GM18520 (cell line): ENCODE measurements around the gene ABL2.

Source experiments
- ATAC-seq: cut with Tn5 transposase; IDR thresholded peaks from one replicate; pipeline ENCODE4 v1.9.1; 2021; ENCODE audit not compliant: unreplicated experiment

The ABL2 gene

DNA sequence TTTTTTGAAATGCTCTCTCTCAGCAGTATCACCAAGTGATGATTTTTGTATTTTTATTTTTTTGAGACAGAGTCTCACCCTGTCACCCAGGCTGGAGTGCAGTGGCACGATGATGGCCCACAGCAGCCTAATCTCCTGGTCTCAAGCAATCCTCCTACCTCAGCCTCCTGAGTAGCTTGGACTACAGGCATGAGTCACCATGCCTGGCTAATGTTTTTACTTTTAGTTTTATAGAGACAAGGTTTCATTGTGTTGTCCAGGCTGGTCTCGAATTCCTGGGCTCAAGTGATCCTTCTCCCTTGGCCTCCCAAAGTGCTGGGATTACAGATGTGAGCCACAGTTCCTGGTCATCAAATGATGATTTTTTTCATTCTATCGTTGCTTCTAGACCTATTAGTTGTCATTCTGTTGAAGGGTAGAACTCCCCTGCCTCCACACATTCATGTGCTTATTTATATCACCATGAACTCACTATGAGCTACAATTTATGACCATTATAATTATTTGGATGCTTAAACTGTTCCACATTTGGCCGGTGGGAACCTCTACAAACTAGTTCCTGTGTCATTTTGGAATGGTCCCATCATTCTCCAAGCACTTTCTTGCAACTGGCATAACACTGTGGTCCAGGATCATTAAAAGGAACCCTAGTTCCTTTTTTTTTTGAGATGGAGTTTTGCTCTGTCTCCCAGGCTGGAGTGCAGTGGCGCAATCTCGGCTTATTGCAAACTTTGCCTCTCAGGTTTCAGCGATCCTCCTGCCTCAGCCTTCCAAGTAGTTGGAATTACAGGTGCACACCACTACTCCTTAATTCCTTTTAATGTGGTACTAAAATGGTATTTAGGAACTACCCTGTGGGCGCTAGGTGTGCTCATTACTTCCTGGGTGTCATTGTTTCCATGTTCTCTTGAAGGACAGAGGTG, 167.9 kb downstream of the ABL2 start:
- no peak for ATAC-seq

DNA sequence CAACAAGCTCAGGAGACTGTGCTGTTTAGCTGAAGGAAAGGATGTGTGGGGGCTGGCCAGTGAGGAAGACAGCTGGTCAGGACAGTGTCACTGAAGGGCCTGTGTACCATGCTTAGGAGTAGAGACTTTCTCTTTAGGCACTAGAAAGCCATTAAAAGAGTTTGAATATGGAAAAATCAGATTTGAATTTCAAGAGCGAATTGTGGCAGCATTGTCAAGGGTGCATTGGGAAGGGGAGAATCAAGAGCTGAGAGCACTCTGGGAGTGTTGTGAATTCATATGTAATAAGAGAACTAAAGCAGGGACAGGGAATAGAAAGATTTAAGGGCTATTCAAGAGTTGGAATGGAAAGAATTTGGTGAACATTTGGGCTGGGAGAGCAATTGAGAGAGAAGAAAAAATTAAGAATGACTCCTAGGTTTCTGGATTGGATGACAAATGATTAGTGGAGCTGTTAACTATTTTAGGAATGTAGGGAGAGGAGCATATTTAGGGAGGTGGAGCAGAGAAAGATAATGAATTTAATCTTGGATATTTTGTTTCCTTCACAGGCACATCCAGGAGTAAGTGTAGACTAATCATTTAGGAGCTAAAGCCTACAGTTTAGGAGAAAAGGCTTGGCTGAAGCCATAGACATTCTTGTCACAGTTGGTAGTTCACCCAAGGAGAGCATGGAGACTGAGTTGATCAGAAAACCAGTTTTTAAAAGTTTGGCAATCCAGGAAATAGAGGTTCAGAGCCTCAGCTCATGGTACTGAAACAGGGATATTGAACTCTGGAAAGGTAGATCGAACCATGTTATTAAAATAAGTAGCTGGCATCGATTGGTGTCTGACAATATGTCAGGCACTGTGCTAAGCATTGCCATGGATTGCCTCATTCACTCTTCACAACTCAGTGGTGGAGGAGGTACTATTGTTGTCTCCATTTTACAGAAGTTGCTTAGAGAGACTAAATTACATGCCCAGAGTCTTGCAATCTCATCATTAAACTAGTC, 170.7 kb downstream of the ABL2 start:
- ATAC-seq = no peak

DNA sequence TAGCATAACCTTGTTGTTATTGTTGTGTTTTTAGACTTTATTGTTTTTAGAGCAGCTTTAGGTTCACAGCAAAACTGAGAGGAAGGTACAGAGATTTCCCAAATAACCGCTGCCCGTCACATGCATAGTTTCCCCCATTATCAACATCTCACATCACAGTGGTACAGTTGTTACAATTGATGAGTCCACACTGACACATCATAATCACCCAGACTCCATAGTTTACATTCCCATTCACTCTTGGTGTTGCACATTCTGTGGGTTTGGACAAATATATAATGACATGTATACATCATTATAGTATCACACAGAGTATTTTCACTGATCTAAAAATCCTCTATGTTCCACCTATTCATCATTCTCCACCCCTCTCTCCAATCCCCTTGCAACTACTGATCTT, 173.5 kb downstream of the ABL2 start:
- ATAC-seq = no peak

DNA sequence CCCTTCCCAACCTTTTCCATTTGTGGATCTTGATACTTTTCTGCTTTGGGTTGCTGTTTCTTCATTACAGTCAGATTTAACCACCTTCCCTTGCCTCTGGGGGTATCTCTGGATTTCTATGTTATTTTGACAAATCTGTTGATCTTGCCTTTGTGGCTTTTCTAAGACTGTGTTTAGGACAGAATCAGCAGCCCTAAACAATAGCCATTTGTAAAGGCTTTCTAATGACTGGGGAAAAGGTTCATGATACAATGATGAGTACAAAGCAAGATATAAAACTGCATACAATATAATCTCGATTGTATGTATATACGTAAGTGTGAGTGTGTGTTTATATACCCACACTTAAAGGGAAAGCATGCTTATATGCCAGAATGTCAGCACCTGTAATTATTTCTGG, 176.0 kb downstream of the ABL2 start:
- no peak for ATAC-seq

DNA sequence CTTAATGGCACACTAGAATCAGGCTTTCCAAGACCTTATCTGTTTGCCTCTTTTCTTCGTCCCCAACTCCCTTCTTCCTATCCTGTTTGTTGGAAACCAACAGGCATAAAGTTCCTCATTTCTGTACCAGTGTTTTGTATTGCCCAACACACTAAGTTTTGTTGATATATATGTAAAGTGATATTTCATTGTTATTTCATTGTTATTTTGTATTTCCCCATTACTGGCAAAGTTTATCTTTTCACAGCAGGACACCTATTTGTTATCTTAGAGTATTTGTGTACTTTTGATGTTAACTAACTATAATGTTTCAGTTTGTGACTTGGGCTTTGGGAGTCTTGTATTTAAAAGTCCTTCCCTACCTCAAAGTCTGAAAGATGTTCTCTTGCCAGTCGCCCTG, 176.7 kb downstream of the ABL2 start:
- ATAC-seq = no peak
